HG03521 (cell line): ENCODE measurements around the gene GSAP.
A peak's percentile ranks its signal among the peaks of the same experiment; 100 is the strongest.
"Not testable (repeated sequence)": the region's sequence is repeated elsewhere in the genome, so short reads cannot be mapped to it uniquely, and the experiment has no call there.

Experiments used
- ATAC-seq: cut with Tn5 transposase; IDR thresholded peaks from one replicate; pipeline ENCODE4 v1.9.1; 2021; ENCODE audit warnings: mild to moderate bottlenecking, moderate library complexity; ENCODE audit not compliant: unreplicated experiment

The GSAP gene

DNA sequence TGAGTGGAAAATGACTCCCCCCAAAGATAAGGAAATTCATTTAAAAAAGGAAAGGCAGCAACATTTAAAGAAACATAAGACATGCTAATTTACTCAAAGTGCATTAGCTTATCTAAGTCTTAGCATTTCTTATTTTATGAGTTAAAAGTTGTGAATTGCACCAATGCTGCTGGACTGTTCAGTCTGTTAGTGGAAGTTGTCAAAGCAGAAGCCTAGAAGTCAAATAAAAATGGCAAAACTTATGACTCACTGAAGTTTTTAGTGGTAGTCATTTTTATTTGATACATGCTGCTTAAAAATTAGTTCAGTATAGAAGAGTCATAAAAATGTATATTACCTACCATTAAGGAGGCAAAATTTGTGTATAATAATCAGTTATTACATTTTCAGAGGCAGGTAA, 125.7 kb downstream of the GSAP start:
- no peak for ATAC-seq

- no peak for ATAC-seq
These were observed 126.8 kb downstream of the GSAP start for GRCh38 chr7:77289387-77289786.

DNA sequence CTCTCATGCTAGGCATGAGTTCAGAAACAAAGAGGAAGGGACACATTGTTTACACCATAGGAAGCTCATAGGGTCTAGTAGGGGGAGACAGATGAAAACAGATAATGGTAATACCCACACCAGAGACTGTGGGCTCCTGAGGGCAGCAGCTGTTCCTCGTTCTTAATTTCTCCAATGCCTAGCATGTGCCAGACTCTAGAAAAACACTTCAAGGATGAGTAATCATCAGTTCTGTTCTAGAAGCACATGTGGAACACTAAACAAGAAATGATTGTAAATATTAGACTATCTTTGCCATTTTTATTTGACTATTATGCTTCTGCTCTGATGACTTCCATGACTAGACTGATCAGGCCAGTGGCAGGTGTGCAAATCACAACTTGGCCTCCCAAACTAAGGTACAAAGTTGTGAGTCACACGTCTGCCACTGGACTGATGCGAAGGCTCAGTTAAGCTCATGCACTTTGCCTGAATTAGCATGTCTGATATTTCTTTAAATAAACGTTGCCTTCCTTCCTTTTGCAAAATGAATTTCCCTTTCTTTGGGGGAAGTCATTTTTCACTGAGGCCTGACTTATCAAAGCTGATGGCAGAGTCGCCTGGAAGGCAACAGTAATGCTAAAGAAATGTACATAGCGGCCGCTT, 127.4 kb downstream of the GSAP start:
- no peak for ATAC-seq

GRCh38 chr7:77284616-77285015, 131.5 kb downstream of the GSAP start:
- ATAC-seq: no peak

GRCh38 chr7:77284005-77284404, 132.1 kb downstream of the GSAP start:
- ATAC-seq: no peak

- no peak for ATAC-seq
These were observed 133.3 kb downstream of the GSAP start for GRCh38 chr7:77282897-77283296.

DNA sequence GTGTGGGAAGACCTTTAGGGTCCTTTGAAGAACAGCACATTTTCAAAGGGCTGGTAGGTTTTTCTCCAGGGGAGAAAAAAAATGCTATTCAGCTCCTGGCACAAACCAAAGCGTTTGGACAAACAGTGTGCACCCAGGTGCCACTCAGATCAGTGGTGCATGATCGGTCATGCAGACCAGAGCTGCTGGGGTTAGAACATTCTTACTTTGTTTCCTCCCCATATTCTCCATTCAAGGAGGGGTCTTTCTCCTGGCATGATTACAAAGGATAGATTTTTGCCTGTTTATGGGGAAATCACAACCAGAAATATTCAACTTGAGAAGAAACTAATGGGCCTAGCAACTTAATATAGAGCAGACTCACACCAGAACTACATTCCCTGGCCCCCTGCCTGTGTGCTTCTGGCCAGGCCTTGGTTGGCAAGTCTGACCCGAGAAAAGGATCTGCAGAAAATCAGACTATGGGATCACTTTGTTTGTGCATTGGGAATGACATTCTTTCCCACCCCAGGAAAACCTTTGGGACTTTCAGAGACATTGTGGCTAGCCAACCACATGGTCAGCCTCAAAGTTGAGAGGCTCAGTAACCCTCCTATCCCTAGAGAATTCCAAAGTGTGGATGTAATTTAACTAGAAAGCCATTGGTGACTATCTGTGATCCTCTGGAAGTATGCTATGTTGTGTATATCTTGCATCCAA, 134.2 kb downstream of the GSAP start:
- no peak for ATAC-seq

- ATAC-seq: no peak
These were observed 140.0 kb downstream of the GSAP start for GRCh38 chr7:77276120-77276519.

DNA sequence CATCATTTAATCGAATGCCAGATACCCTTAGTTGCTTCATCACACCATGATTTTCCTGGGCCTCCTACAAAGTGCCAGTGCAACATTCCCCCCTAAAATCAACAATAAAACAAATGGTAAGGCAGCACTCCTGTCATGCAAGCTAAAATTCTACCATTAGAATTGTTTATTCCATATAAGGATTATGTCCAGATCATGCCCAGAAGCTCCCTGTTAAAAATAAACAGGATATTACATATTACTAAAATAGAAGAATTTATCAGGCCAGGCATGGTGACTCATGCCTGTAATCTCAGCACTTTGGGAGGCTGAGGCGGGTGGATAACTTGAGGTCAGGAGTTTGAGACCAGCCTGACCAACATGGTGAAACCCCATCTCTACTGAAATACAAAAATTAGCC, 140.5 kb downstream of the GSAP start:
- ATAC-seq: not testable (repeated sequence)

DNA sequence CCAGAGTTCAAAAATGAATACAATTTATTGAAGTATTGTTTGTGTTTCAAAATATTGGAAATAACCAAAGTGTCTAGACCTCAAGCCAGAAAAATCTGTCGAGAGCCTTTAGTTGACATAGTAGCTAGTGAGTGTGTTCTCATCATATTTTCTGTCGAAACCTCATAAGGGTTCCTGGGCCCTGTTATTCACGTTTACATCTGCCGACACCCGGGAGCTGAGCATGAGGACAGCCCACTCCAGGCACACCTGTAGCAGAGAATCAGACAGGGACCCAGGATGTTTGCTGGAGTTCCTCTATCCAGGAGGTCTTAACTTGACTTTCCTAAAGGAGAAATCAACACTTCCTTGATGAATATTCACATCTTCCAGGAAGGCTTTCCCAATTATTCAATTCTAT, 144.4 kb downstream of the GSAP start:
- no peak for ATAC-seq

GRCh38 chr7:77270094-77270480, 146.1 kb downstream of the GSAP start:
- ATAC-seq: no peak

- ATAC-seq: peak; percentile 62
These were observed 146.6 kb downstream of the GSAP start for GRCh38 chr7:77269360-77270093.

DNA sequence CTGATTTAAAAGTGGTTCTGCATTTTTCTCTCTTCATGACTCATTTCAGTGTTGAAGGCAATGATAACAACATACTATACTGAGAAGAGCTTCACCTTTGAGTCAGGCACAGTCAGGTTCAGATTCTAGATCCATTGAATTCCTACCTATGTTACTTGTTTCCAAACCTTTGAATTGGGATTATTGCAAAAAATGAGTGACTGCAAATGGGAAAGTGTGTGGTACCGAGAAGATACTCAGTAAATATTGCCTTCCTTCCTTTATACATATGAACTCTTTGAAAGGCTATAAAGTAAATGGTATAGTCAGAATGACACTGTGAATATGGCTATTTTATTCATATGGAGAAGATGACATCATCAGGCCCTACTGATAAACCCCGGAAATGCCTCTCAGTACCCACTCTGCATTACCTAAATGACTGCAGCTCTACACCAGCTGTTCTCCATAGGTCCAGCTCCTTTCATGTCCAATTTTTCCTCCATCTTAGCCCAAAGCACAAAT, 149.8 kb downstream of the GSAP start:
- peak; percentile 77 for ATAC-seq

DNA sequence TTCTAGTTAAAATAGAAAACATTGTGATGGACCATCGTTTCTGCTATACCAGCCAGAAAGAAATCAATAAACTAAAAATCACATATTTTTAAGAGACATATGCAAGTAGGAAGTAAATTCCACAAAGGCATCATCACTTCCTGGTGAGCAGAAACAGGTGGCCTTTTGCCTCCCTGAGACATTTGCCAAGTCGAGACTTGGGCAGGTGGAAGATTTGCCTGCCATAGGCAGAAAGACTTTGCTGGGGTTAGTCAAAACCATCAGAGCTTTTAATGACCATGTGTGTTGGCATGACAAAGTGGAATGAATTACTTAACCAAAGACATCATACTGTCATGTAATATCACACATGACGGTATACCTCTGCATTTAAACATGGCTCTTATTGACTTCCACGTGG, 150.5 kb downstream of the GSAP start:
- ATAC-seq: no peak

- no peak for ATAC-seq
These were observed 153.8 kb downstream of the GSAP start for GRCh38 chr7:77262316-77262715.
